Ammon's horn (tissue), 1 donor: ENCODE measurements around the gene RNU5D-1.

Source experiments
- DNase-seq: peaks from one replicate; pipeline ENCODE4 v3.0.0-alpha.2; 2016; ENCODE audit warnings: low spot score

Gene RNU5D-1

DNA sequence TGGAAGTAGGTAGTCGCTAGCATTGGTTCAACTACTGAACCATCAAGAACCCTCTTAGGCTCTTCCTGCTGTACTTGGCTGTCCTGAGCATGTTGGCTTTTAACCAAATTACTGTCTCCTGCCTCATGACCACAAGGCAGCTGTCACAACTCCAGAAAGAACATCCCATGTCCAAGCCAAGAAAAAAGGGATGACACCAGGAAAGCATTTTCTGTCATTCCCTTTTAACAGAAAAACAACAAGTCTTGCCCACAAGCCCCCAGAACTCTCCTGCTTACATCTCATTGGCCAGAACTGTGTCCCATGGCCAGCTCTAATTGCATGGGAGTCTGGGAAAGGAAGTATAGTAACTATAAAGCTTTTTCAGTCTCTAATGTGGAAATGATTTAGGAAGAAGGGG lies 2.4 kb upstream of the RNU5D-1 start:
- no peak for DNase-seq

GRCh38 chr1:44724955-44725698 lies 5.8 kb downstream of the RNU5D-1 start:
- no peak for DNase-seq

- no peak for DNase-seq
Observed at GRCh38 chr1:44724296-44724954, 6.5 kb downstream of the RNU5D-1 start.

- DNase-seq = peak; percentile 53
Observed at GRCh38 chr1:44723496-44724295, 7.3 kb downstream of the RNU5D-1 start.

GRCh38 chr1:44723064-44723463 lies 7.9 kb downstream of the RNU5D-1 start:
- no peak for DNase-seq

GRCh38 chr1:44721485-44722361 lies 9.2 kb downstream of the RNU5D-1 start:
- DNase-seq = peak; percentile 60

GRCh38 chr1:44720281-44720680 lies 10.7 kb downstream of the RNU5D-1 start:
- DNase-seq = no peak

GRCh38 chr1:44719318-44719717 lies 11.7 kb downstream of the RNU5D-1 start:
- DNase-seq = no peak

DNA sequence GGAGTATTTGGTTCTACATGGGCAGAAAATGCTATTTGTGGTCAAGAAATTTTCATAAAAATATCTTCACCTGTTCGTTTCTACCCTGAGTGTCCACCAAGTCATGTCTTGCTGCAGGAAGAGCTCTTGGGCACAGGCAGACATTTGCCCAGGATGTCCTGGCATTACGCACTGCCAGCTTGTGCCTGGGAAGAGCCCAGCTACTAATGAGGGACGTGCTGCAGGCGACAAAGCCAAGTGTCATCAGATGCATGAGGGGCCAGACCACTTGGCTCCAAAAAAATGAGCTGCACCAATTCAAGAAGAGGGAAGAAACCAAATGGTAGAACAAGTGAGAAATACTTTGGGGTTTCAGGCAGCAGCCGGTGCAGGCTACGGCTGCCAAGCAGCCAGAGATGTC lies 12.9 kb downstream of the RNU5D-1 start:
- DNase-seq = no peak

- DNase-seq = no peak
Observed at GRCh38 chr1:44717653-44718052, 13.3 kb downstream of the RNU5D-1 start.

DNA sequence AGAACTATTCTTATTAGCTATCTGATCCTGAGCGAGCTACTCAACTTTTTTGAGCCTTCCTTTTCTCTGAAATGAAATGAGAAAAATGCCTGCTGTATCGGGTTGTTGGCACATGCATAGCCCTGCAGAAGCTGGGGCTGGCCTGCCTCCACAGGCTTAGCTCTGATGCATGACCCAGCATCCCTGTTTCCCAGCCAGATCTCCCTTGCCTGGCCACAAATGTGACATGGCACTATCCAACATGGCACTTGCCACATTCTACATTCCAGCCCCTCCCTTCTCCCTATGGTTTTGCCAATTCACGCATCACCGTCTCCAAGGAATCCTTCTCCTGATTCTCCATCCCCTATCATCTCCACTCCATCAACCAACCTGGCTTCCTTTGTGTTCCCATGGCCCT lies 13.8 kb downstream of the RNU5D-1 start:
- no peak for DNase-seq

GRCh38 chr1:44714944-44715571 lies 15.9 kb downstream of the RNU5D-1 start:
- DNase-seq = peak; percentile 89

GRCh38 chr1:44714532-44714931 lies 16.4 kb downstream of the RNU5D-1 start:
- DNase-seq = no peak

GRCh38 chr1:44713321-44713781 lies 17.6 kb downstream of the RNU5D-1 start:
- no peak for DNase-seq

- peak; percentile 58 for DNase-seq
Observed at GRCh38 chr1:44707959-44708831, 22.8 kb downstream of the RNU5D-1 start.

DNA sequence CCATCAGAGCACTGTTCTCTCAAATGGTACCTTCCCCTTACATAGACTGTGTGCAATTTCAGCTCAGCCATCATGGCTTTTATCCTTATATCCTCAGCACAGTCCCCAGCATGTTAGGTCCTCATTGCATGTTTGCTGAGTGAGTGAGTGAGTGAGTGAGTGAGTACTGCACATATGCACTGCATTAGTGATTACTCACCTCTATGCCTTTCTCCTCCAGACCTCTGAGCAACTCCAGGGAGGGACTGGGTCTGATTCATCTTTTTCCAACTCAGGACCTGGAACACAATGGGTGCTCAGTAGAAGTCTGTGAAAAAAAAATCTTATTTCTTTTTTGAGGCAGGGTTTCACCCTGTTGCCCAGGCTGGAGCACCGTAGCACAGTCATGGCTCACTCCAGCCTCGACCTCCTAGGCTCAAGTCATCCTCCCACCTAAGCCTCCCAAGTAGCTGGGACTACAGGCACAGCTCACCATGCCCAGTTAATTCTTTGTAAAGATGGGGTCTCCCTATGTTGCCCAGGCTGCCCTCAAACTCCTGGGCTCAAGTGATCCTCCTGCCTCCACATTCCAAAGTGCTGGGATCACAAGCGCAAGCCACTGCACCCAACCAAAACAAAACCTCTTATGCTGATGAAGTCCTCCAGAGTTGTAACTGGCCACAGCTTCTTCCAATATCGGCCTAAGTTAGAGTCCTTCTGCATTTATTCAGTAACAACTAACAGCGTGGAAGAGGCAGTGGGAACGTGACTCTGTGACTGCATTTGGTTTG lies 23.7 kb downstream of the RNU5D-1 start:
- DNase-seq = no peak

DNA sequence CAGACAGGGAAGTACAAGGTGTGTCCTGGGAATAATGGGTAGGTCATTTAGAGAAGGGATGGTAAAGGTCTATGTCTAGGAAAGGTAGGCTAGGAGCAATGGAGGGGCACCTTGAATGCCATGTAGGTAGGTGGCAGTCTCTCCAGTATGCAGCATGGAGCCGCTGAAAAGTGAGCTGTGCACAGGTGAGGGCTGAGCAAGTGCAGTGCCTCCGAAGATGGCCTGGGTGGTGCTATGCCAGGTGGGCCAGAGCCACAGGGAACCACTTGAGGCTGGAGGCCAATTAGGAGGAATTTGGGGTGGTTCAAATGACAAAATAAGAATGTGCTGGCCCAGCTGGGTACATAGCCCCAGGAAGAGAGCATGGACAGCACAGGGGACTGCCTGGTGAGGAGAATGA lies 25.0 kb downstream of the RNU5D-1 start:
- no peak for DNase-seq

DNA sequence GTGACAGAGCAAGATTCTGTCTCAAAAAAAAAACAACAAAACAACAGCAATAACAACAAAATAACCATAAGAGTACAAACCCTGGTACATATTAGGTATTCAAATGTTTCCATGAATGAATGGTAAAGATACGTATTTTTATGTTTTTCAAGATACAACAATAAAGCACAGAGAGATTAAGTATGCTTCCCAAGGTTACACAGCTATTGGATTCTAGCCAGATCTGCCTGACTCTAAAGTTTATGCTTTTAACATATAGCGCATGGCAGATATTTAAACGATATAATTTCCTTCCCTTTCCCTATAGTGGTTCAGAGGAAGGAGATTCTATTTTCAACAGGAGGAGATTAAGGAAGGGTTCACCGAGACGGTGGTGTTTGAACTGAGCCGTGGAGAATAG lies 25.5 kb downstream of the RNU5D-1 start:
- DNase-seq = no peak

DNA sequence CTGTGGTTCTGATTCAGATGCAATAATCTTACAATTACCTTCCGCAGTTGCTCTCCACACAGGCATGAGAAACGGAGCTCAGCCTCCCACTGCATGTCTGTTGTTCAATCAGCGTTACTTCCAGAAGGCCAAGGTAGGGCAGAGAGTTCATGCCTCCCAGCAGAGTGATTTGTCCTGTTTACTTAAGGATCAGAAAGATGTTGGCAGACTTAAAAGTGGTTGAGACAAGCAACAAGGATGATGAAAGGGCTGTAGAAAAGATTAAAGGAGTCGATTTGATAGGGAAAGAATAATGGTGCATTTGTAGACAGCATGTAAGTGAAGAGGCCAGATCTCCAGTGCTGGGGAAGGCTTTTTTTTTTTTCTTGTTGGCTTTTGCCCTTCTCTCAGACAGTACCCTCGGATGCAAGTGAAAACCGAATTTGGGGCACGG lies 29.8 kb downstream of the RNU5D-1 start:
- DNase-seq = no peak
